Activated CD4-positive, alpha-beta memory T cell treated with anti-CD3 and anti-CD28 coated beads for 36 hours (primary cell): ENCODE results near the gene ARPC5. TPM values are rescaled to one million over a fixed set of nuclear protein-coding genes. Genes with fewer than 3 reads are reported as not detected.
"Not testable (repeated sequence)": the region's sequence is repeated elsewhere in the genome, so short reads cannot be mapped to it uniquely, and the experiment has no call there.

Source experiments
- CTCF ChIA-PET: fragments of 350-600 bp; sonication (Branson Sonifier 250); formaldehyde crosslinking; loops from one replicate; lab custom pipeline; 2021; ENCODE audit warnings: antibody characterized with exemption, inconsistent platforms; lab: Charles Lee
- POLR2A ChIA-PET: fragments of 350-600 bp; sonication (Branson Sonifier 250); formaldehyde crosslinking; loops from one replicate; lab custom pipeline; 2021; ENCODE audit warnings: antibody characterized with exemption; lab: Charles Lee
- DNase-seq: peaks from one replicate; pipeline ENCODE4 v3.0.0-alpha.2; 2020
- H3K27ac Mint-ChIP-seq: one replicate; pipeline ENCODE4 v1.8.0; 2021; ENCODE audit warnings: mixed read lengths
- H3K27me3 Mint-ChIP-seq: one replicate; pipeline ENCODE4 v1.8.0; 2021; ENCODE audit warnings: mixed read lengths
- H3K36me3 Mint-ChIP-seq: one replicate; pipeline ENCODE4 v1.8.0; 2021; ENCODE audit warnings: mixed read lengths
- H3K4me1 Mint-ChIP-seq: one replicate; pipeline ENCODE4 v1.8.0; 2021; ENCODE audit warnings: low read depth, mixed read lengths
- H3K4me3 Mint-ChIP-seq: one replicate; pipeline ENCODE4 v1.8.0; 2021; ENCODE audit warnings: mild to moderate bottlenecking, mixed read lengths
- H3K9me3 Mint-ChIP-seq: one replicate; pipeline ENCODE4 v1.8.0; 2021; ENCODE audit warnings: mixed read lengths
- intact Hi-C: fragments of 100-400 bp; cut with micrococcal nuclease; formaldehyde crosslinking; loops from one replicate; pipeline ENCODE4 v1.15.1; 2023
- total RNA-seq, 2 experiments: library from RNA; stranded (reverse); gene quantifications; one replicate each; pipeline ENCODE4 v1.2.3, GENCODE V29; 2021

Gene ARPC5
- total RNA-seq, 2 experiments from 2014 or later, result 158 to 161 TPM

DNA sequence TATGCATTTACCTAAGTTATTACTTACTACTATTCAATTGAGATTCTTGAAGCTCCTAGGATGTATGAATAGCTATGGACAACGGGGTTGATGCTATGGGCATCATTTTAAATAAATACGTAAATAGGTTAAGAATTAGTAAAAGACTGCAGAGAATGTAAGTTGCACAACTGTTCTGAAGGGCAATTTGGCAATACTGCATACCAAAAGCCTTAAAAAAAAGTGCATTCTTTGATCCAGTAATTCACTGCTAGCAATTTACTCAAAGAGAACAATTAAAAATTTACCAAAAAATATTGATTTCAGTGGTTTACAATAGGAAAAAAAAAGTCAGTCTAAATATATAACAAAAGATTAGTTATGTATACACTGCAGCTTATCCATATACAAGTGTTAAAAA is 3.5 kb downstream of the ARPC5 start:
- DNase-seq, result no peak
- peaks cover 53% of the 10 kb centered on the region for H3K4me1 Mint-ChIP-seq
- CTCF ChIA-PET, result interaction anchor here (1.5 to 5.5 kb wide), 4 partner anchors 12 to 284 kb away, joined by 3 to 57 read pairs (median 8); partner anchors contain the start of gene APOBEC4
- peaks cover 42% of the 10 kb centered on the region for H3K36me3 Mint-ChIP-seq
- intact Hi-C loops, result loop anchor here (10.0 kb wide), 3 partner anchors 533 to 1523 kb away; partner anchors contain the start of genes EDEM3, SWT1 and TRMT1L
- no peaks in the 10 kb centered on the region for H3K9me3 Mint-ChIP-seq
- H3K27ac Mint-ChIP-seq, result peak overlapping the region; percentile 50
- POLR2A ChIA-PET, result interaction anchor here (1.5 kb wide), 1 partner anchor 62 kb away, joined by 4 read pairs; no protein-coding TSS in a partner anchor
- H3K27me3 Mint-ChIP-seq, result no peaks in the 10 kb centered on the region
- peak overlapping the region; percentile 31 for H3K4me3 Mint-ChIP-seq

DNA sequence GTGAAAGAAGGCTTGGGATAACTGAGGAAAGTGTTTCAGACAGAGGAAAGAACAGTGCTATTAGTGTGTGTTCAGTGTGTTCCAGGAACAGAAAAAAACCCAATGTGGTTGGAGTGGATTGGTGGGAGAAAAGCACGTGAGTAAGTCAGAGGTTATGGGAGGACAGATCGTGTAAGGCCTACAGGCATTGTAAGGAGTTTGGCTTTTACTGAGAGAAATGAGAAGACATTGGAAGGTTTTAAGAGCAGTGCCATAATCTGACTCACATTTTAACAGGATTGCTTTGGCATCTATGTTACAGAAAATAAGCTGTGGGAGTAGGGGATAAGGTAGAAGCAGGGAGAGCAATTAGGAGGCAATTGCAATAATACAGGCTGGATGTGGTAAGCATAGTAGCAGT is 4.8 kb downstream of the ARPC5 start:
- Mint-ChIP-seq H3K4me1 (peaks cover 43% of the 10 kb centered on the region), H3K36me3 (peaks cover 39% of the 10 kb centered on the region), H3K4me3 (peak overlapping the region; percentile 48), H3K27ac (peak overlapping the region; percentile 55), H3K9me3 (no peaks in the 10 kb centered on the region), H3K27me3 (no peaks in the 10 kb centered on the region)
- intact Hi-C loops, result loop anchor here (10.0 kb wide), 3 partner anchors 534 to 1524 kb away; partner anchors contain the start of genes EDEM3, SWT1 and TRMT1L
- ChIA-PET CTCF (interaction anchor here (1.7 to 5.5 kb wide), 2 partner anchors 23 to 55 kb away, joined by 8 to 57 read pairs; partner anchors contain the start of gene APOBEC4), POLR2A (no interaction called here)
- DNase-seq, result no peak

DNA sequence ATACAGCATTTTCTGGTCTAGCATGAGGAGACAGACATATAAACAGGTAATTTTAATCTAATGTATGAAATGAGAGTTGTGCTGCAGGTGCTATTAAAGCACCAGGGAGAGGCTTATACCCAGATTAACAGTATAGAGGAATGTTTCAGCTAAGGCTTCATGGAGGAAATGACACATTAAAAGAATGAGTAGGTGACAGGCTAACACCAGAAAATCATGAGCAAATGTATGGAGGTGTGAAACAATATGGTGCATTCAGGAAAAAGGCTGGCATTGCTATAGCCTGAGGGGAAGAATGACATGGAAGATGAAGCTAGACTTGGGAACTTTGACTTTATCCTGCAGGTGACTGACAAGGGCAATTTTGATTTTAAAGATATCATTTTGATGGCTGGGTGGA is 7.0 kb downstream of the ARPC5 start:
- intact Hi-C loops, result no loop called here
- POLR2A ChIA-PET, result no interaction called here
- Mint-ChIP-seq H3K27ac (peak overlapping the region; percentile 69), H3K4me1 (peaks cover 41% of the 10 kb centered on the region), H3K27me3 (no peaks in the 10 kb centered on the region), H3K36me3 (peaks cover 44% of the 10 kb centered on the region), H3K4me3 (no peak overlapping the region), H3K9me3 (no peaks in the 10 kb centered on the region)
- CTCF ChIA-PET, result interaction anchor here (0.7 to 1.4 kb wide), 3 partner anchors 9 to 352 kb away, joined by 3 to 4 read pairs (median 4); no protein-coding TSS in a partner anchor
- no peak for DNase-seq

DNA sequence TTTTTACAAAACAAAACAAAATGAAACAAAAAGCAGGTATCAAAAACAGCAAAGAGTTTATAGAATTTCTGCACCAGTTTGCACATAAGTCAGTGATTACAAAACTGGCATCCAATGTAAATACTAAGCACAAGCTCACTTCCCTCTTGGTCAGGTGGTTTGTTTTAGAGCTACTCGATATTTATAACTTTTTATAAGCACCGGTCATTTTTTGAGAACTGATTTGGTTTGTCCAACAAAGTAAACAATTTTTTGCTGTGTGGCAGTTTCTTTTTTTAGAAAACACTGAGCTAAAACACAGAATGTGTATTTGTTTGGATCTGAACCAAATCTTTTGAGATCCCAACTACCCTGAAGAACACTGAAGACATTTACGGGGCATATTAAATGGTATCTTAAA is 9.3 kb downstream of the ARPC5 start:
- H3K4me3 Mint-ChIP-seq, intact Hi-C loops, H3K27me3 Mint-ChIP-seq, POLR2A ChIA-PET, DNase-seq, H3K9me3 Mint-ChIP-seq: not testable (repeated sequence)
- Mint-ChIP-seq H3K27ac (peak overlapping the region; percentile 69), H3K4me1 (peaks cover 27% of the 10 kb centered on the region), H3K36me3 (peaks cover 38% of the 10 kb centered on the region)
- CTCF ChIA-PET, result interaction anchor here (1.0 to 1.5 kb wide), 2 partner anchors 30 to 344 kb away, joined by 3 to 6 read pairs; no protein-coding TSS in a partner anchor

DNA sequence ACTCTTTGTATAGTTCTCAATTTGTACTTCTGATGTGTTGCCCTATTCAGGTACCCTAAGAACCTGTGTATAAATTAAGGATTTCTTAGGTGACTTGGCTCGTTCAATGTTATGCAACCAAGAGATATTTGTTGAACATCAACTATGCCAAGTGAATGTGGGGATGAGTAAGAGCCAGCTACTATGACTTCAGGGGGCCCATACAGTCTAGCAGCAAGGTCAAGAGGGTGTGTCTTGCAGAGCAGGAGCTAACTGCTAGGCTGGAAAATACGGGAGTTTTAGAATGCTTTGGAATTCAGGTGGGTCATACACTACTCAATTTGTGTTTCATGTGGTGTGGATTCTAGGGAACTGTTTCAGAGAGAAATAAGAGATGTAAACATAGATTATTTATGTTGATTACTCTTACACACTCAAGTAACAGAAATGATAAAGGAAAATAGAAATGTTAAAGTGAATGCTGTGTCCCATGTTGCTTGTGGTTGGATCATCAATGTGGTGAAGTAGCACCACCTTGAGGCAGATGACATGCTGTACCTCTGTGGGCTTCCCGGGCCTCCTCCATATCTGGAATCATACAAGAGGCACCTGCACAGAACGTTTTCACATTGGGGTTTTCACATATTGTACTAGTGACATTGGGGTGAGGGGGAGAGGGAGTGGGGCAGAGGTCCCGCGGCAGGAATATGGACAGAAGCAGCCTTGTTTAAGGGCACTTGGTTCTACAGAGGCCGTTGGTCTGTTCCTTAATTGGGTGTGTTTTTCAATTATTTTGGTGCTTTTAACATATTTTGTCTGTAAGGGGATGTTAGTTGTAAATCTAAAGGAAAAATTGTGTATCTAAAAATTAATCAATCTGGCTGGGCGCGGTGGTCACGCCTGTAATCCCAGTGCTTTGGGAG is 12.4 kb downstream of the ARPC5 start:
- CTCF ChIA-PET, result interaction anchor here (1.0 to 1.2 kb wide), 4 partner anchors 72 to 341 kb away, joined by 3 to 6 read pairs (median 4); no protein-coding TSS in a partner anchor
- intact Hi-C loops, result loop anchor here (1.0 to 2.0 kb wide), 3 partner anchors 32 to 342 kb away; partner anchors contain the start of gene NCF2
- no peak overlapping the region for H3K4me3 Mint-ChIP-seq
- no peak overlapping the region for H3K27ac Mint-ChIP-seq
- peaks cover 16% of the 10 kb centered on the region for H3K36me3 Mint-ChIP-seq
- H3K4me1 Mint-ChIP-seq, result peaks cover 4% of the 10 kb centered on the region
- no peaks in the 10 kb centered on the region for H3K9me3 Mint-ChIP-seq
- peak; percentile 63 for DNase-seq
- no peaks in the 10 kb centered on the region for H3K27me3 Mint-ChIP-seq
- POLR2A ChIA-PET, result no interaction called here

DNA sequence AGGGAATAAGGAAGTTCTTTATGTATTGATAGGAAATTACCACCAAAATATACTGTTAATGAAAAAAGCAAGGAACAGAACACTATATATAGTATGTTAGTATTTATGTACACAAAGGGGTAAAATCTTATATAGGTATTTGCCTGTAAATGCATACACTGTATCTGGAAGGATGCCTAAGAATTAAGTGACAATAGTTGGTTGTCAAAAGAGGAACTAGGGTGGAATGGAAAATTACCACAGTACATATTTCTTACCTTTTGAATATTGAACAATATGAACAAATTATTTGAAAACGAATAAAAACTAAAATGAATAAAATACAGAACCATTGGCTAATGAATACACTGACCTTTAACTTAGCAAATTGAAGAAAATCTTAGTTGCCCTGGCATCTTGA is 13.6 kb downstream of the ARPC5 start:
- POLR2A ChIA-PET, result no interaction called here
- Mint-ChIP-seq H3K27ac (no peak overlapping the region), H3K36me3 (peaks cover 15% of the 10 kb centered on the region), H3K4me1 (peaks cover 3% of the 10 kb centered on the region), H3K4me3 (no peak overlapping the region), H3K9me3 (no peaks in the 10 kb centered on the region), H3K27me3 (no peaks in the 10 kb centered on the region)
- CTCF ChIA-PET, result interaction anchor here (1.0 to 1.2 kb wide), 3 partner anchors 71 to 340 kb away, joined by 3 to 6 read pairs (median 4); no protein-coding TSS in a partner anchor
- intact Hi-C loops, result loop anchor here (2.0 kb wide), 1 partner anchor 31 kb away; the partner anchor contains the start of gene NCF2
- DNase-seq, result no peak

DNA sequence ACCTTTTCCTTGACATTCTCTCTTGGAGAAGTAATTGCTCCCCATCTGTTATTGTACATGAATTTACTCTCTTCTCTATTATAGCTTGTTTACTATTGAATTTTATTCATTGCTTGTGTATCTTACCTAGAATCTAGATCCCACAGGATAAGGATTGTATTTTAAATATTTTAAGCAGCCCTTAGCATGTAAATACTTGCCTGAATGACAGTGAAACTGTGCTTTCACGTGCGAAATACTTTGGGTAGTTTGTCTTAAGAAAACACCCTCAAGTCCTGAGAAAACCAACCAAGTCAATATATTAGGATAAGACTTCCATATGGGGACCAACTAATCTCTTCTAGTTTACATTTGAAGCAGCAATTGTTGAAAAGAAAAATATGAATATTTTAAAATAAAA is 15.3 kb downstream of the ARPC5 start:
- H3K27ac Mint-ChIP-seq, result no peak overlapping the region
- peaks cover 13% of the 10 kb centered on the region for H3K36me3 Mint-ChIP-seq
- POLR2A ChIA-PET, result no interaction called here
- intact Hi-C loops, result no loop called here
- CTCF ChIA-PET, result interaction anchor here (0.5 to 1.7 kb wide), 3 partner anchors 8 to 838 kb away, joined by 3 to 4 read pairs (median 3); no protein-coding TSS in a partner anchor
- no peaks in the 10 kb centered on the region for H3K9me3 Mint-ChIP-seq
- H3K4me3 Mint-ChIP-seq, result no peak overlapping the region
- H3K4me1 Mint-ChIP-seq, result no peaks in the 10 kb centered on the region
- no peak for DNase-seq
- no peaks in the 10 kb centered on the region for H3K27me3 Mint-ChIP-seq

DNA sequence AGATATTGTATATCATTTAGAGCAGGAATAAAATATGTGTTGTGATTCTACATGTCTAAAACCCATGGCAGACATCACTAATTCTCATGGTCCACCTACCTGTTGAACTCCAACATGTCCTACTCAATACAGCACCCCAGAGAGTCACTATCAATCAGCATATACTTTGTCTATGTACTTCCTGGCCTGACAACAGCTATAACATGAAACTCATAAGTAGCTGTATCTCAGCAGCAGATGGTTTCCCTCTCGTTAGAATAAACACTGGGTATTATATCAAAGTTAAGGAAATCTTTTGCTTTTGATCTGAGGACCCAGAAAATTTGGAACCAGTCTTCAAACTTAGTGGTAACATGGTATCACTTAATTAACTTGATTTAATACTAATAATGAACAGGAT is 15.8 kb downstream of the ARPC5 start:
- intact Hi-C loops, result no loop called here
- Mint-ChIP-seq H3K27ac (no peak overlapping the region), H3K4me1 (no peaks in the 10 kb centered on the region), H3K27me3 (no peaks in the 10 kb centered on the region), H3K4me3 (no peak overlapping the region), H3K9me3 (no peaks in the 10 kb centered on the region), H3K36me3 (peaks cover 9% of the 10 kb centered on the region)
- CTCF ChIA-PET, result interaction anchor here (0.5 to 1.7 kb wide), 3 partner anchors 9 to 837 kb away, joined by 3 to 4 read pairs (median 3); no protein-coding TSS in a partner anchor
- no peak for DNase-seq
- POLR2A ChIA-PET, result no interaction called here

DNA sequence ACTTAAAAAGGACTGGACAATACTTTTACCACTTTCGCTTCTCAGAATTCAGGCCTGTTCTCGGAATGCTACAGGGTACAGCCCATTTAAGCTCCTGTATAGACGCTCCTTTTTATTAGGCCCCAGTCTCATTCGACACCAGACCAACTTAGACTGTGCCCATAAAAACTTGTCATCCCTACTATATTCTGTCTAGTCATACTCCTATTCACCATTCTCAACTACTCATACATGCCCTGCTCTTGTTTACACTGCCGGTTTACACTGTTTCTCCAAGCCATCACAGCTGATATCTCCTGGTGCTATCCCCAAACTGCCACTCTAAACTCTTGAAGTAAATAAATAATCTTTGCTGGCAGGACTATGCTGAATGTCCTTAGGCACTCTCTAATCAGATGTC is 17.4 kb downstream of the ARPC5 start:
- H3K36me3 Mint-ChIP-seq, H3K4me3 Mint-ChIP-seq, CTCF ChIA-PET, H3K9me3 Mint-ChIP-seq, H3K27me3 Mint-ChIP-seq, POLR2A ChIA-PET, intact Hi-C loops, H3K27ac Mint-ChIP-seq, DNase-seq, H3K4me1 Mint-ChIP-seq: not testable (repeated sequence)

DNA sequence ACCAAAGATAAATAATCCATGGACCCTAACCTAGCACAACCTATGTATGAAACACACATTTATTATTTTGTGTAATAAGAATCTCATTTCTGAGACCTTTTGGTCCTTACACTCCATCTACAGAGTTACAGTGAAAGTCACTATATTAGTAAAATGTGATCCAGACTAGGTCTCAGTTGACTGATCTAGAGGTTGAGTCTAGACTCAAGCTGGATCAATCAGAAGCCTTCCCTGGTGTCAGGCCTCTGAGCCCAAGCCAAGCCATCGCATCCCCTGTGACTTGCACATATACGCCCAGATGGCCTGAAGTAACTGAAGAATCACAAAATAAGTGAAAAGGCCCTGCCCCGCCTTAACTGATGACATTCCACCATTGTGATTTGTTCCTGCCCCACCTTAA is 22.6 kb downstream of the ARPC5 start:
- H3K27me3 Mint-ChIP-seq, POLR2A ChIA-PET, H3K27ac Mint-ChIP-seq, DNase-seq, intact Hi-C loops, H3K36me3 Mint-ChIP-seq, H3K9me3 Mint-ChIP-seq, H3K4me1 Mint-ChIP-seq, CTCF ChIA-PET, H3K4me3 Mint-ChIP-seq: not testable (repeated sequence)

DNA sequence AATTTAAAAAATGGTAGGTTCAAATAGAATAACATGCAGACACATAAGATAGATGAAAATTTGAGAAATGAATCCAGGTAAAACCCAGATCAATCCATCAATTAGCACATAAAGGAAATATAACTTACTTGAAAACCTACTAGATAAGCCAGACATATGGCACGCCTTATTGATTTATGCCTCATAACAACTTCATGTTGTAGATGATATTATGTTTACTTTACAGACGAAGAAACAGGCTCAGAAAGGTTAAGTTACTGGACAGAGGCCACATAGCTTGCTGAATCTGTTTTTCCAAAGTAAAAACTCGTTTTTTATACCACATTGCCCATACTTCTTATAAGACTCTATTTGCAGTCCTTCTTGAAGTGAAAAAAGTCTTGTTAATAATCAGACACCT is 23.2 kb downstream of the ARPC5 start:
- POLR2A ChIA-PET, result no interaction called here
- H3K27ac Mint-ChIP-seq, result no peak overlapping the region
- no peak for DNase-seq
- H3K4me1 Mint-ChIP-seq, result no peaks in the 10 kb centered on the region
- intact Hi-C loops, result no loop called here
- H3K27me3 Mint-ChIP-seq, result no peaks in the 10 kb centered on the region
- CTCF ChIA-PET, result no interaction called here
- H3K36me3 Mint-ChIP-seq, result no peaks in the 10 kb centered on the region
- H3K4me3 Mint-ChIP-seq, result no peak overlapping the region
- no peaks in the 10 kb centered on the region for H3K9me3 Mint-ChIP-seq

DNA sequence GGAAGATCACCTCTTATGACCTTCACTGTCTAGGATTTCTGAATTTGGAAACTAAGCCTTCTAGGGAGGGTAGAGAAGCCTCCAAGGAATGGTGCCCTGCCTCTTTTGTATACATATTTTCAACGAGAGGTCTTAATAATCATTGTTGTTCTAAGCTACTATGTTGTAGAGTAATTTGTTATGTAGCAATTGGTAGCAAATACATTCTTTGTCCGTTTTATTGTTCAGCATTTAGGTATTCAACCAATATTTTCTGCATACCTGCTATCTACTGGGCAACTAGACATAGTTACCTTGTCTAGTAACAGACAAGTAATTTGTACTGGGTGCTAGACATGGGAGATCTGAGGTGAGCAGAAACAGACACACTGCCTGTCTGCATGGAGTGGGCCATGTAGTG is 24.6 kb downstream of the ARPC5 start:
- CTCF ChIA-PET, result interaction anchor here (1.2 kb wide), 1 partner anchor 74 kb away, joined by 3 read pairs; no protein-coding TSS in a partner anchor
- no peaks in the 10 kb centered on the region for H3K9me3 Mint-ChIP-seq
- DNase-seq, result no peak
- H3K27ac Mint-ChIP-seq, result no peak overlapping the region
- intact Hi-C loops, result no loop called here
- H3K4me1 Mint-ChIP-seq, result no peaks in the 10 kb centered on the region
- POLR2A ChIA-PET, result no interaction called here
- no peaks in the 10 kb centered on the region for H3K27me3 Mint-ChIP-seq
- H3K36me3 Mint-ChIP-seq, result no peaks in the 10 kb centered on the region
- H3K4me3 Mint-ChIP-seq, result no peak overlapping the region
